Astrocyte (in vitro differentiated cells and primary cell): ENCODE data around the gene LRMDA.

Experiments used
- EZH2 ChIP-seq: IDR thresholded peaks from 2 replicates; pipeline ENCODE4 v1.6.1; 2012; ENCODE audit warnings: mild to moderate bottlenecking, low read length, inconsistent platforms; ENCODE audit not compliant: insufficient read depth
- TF ChIP-seq, protein P1 (sequence below): IDR thresholded peaks from 2 replicates; pipeline ENCODE4 v1.5.1; 2011; ENCODE audit warnings: low read depth, mild to moderate bottlenecking, inconsistent platforms, low read length, moderate library complexity; ENCODE audit not compliant: insufficient read depth

DNA sequence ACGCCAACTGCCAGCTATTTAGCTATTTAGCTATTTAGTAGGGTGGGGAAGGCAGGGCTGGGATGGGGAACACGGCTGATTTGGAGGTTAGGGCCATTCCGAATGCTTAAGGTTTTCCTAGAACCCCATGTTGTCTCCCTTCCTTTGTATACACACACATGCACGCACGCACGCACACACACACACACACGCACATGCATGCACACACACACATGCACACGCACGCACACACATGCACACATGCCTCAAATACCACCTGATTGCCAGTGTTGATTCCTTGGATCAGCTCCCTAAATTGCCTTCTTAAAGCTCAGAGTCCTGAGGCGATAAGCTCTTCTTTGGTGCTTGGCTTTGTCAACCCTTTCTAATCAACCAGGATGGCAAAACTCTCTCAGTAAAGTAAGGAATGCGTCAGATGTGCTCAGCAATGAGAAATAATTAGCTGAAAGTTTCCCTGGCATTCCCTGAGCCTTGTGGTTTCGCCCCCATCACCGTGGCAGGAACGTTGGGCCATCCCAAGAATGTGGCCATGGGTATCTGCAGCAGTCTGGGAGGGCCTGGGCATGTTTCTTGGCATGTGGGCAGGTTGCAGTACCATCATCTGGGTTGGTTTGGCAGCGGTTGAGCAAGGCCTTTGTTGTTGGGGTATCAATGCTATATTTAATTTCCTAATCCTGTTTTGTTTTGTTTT lies 305.6 kb downstream of the LRMDA start:
- TF ChIP-seq, protein P1, sequence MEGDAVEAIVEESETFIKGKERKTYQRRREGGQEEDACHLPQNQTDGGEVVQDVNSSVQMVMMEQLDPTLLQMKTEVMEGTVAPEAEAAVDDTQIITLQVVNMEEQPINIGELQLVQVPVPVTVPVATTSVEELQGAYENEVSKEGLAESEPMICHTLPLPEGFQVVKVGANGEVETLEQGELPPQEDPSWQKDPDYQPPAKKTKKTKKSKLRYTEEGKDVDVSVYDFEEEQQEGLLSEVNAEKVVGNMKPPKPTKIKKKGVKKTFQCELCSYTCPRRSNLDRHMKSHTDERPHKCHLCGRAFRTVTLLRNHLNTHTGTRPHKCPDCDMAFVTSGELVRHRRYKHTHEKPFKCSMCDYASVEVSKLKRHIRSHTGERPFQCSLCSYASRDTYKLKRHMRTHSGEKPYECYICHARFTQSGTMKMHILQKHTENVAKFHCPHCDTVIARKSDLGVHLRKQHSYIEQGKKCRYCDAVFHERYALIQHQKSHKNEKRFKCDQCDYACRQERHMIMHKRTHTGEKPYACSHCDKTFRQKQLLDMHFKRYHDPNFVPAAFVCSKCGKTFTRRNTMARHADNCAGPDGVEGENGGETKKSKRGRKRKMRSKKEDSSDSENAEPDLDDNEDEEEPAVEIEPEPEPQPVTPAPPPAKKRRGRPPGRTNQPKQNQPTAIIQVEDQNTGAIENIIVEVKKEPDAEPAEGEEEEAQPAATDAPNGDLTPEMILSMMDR, result no peak
- no peak for TF ChIP-seq EZH2
